GM21367 (cell line): ENCODE data around the gene GRID1.

Source experiments
- ATAC-seq: cut with Tn5 transposase; IDR thresholded peaks from one replicate; pipeline ENCODE4 v1.9.1; 2021; ENCODE audit not compliant: unreplicated experiment

The GRID1 gene

GRCh38 chr10:86366033-86366901 is at the start of gene GRID1:
Gene GRID1 (minus strand): TSS chr10:86366795.
- ATAC-seq = peak; percentile 18

DNA sequence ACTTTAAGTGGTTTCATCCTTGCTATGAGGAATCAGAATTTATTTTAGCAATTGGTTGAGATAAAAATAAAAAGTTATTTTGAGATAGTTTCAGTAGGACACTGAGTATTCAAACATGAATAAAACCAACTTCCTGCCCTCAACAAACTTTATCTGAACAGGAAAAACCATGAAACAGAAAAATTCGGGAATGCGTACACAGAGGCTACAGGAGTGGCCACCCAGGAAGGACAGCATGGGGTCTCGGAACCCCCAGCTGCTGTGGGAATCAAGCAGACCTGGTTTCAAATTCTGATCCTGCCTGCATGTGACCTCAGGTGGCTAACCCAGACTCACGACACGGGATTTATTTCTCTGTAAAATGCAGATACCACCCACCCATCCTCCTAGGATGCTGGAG is 49.0 kb upstream of the GRID1 start:
- ATAC-seq = no peak

DNA sequence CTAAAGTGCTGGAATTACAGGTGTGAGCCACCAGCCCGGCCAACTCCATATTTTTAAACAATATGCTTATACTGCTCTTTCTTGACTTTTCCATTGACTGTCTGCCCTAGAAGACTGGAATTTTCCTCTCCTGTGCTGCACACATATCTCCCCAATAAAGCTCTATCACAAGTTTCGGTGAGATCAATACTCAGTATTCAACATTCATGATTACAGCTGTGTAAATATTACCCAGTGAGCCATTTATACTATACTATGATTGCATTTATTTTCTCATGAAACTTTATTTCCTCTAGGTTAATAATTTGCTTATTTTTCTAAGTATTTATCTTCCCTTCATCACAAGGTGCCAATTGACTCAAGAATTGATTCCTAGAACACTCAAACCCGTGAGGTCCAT is 48.5 kb upstream of the GRID1 start:
- ATAC-seq = no peak

GRCh38 chr10:86413046-86413728 is 46.6 kb upstream of the GRID1 start:
- ATAC-seq = peak; percentile 77

GRCh38 chr10:86411852-86412560 is 45.4 kb upstream of the GRID1 start:
- no peak for ATAC-seq

- peak; percentile 52 for ATAC-seq
These were observed 44.8 kb upstream of the GRID1 start for GRCh38 chr10:86411281-86411841.

DNA sequence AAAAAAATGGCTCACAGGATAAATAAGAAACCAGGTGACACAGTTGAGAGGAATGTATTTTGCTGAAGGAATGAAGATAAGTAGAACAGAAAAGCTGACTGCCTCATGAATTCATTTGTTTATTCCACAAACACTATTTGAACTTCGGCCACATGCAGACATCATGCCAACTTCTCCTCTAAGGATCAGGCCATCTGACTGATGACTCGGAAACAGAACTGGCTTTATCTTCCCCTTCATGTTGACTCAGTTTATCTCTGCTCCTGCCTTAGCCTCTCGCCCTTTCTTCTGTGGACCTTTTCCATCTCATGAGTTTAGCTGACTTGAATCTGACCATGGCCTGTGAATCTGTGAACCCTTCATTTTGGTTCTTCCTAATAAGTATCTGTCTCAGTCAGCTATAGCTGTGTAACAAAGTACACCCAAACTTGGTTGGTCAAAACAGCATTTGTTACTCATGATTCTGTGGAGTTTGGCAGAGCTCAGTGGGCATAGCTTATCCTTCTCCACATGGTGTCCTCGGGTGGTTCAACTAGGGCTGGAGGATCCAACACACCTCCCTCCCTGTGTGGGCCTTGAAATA is 44.0 kb upstream of the GRID1 start:
- ATAC-seq = no peak

DNA sequence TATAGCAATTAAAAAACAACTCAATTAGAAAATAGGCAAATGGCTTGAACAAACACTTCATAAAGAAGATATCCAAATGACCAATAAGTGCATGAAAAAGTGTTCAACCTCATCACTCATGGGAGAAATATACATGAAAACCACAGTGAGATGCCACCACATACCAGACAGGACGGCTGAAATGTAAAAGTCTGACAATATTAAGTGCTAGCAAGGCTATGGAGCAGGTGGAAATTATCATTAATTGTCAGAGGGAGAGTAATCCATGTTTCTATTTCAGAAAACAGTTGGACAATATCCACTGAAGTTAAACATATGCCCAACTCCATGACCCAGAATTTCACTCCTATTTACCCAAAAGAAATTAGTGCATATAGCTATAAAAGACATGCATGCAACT is 42.6 kb upstream of the GRID1 start:
- ATAC-seq = no peak

- no peak for ATAC-seq
These were observed 36.7 kb upstream of the GRID1 start for GRCh38 chr10:86403183-86403797.

DNA sequence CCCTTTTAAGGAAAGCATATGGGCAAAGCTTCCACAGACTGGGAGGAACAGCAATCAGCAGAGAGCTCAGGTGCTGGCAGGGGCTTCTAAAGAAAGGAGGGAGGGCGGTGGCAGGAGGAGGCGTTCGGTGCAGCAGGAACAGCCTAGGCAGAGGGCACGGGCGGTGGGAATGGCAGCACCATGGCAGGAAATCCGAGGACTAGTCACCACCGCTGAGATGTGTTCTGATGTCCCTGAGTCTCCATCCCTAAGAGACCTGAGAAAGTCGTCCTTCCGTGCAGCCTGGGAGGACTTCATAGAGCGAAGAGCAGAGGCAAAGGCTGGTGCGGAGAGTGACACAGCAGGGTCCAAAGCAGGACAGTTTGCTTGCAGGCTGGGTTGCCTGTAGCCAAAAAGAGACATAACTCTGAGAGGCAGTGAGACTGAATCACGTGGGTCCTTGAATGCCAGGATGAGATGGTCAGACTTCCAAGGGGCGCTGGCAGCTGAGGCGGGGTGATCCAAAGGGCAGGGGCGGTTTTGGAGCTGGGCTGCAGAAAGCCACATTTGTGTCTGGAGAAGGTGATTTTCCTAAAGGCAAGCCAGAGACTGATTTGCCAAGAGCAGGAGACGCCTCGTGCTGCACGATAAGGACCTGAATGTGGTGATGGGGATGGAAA is 35.8 kb upstream of the GRID1 start:
- ATAC-seq = no peak

DNA sequence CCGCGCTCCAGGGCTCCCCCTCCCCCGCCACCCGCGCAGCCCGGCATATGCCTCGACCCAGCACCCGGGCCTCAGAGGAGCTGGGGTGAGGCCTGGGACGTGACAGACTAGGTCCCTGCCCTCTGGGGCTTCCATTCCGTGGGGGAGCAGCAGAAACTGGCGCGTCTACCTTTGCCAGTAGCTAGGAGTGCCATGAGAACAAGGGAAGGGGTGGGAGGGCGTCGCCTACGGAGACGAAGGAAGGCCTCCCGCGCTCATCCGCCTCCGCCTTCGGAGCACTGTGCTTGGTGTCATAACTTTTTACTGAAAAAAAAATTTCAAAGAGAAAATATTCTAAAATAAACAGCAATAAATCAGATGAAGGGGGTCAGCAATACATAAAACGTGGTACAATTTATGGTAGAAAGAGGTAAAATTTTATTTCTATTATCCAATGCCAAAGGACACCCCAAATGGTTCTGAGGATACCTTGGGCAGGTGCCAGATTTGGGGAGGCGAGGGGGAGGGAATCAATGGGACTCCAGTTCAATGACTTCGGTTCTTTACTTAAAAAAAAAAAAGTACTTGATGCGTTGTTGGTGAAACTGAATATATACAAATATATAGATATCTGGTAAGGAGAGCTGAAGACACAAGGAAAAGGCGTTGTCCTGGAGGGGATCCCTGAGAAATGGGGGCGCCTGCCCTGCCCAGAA is 35.1 kb upstream of the GRID1 start:
- ATAC-seq = no peak

DNA sequence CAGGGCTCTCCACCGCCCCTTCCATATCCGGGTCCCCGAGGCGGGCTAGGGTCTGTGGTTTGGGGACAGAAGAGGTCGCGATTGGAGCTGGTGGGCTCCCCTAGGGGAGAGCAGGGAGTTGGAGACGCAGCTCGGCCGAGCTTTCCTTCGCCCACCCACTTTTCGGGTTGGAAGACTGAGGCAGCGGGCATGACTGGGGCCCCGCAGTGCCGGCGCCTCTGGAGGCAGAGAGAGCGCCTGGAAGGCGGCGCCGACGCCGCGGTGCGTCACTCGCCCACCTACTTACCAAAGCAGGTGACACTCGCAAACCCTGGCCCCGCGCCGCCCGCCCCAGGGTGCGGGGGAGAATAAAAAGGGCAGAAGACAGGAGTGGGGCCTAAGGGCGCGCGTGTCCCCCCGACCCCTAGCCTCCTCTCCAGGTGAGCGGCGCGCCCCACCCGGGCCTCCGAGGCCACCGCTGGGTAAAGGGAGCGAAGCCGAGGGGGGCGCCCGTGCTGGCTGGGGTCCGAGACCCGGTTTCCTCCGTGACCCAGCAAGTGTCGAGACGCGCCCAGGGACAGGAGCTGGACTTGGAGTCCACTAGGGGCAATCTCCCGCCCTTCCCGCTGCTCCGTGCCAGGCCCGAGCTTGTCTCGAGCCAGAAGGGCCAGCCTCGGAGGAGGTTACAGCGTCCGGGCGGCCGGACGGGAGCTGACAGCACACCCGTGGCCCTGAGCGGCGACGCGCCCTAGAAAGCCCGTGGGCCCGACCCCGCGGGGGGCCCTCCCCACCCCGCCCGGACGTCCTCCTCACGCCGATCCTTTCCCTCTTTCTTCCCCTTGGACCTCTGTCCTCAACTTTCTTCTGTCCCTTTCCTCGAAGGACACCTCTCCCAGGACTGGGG is 34.4 kb upstream of the GRID1 start:
- peak; percentile 26 for ATAC-seq

DNA sequence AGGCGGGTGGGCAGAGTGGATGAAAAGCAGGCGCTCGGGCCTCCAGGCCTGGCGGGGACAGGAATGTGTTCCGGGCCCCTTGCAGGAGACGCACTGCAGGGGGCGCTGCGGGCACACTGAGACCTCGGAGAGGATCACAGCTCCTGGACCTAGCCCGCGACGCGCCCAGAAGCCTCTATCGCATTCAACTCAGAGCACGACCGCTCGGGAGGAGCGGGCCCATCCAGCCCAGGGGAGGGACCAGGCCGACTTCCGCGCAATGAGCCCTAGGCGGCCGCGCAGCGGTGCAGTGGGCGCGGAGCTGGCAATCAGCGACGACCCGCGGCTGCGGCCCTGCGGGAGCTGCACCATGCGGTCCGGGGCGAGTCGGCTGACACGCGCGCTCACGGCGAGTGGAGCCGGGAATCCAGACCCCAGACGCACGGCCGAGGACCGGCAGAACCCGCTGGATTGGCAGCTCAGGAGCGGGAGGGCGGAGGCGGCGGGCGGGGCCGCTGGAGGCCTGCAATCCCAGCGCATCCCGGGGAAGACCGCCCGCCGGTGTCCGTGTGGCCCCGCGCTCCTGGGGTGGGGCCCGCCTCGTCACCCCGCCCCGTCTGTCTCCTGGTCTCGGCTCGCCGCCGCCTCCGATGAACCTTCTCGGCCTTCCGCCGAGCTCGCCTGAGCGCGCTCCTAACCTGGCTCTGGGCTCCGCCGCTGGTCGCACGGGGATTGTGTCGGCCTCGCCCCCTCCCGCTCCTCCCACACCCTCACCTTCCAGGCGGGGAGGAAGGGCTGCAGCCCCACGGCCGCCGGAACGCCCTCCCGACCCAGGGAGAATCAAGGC is 33.5 kb upstream of the GRID1 start:
- peak; percentile 90 for ATAC-seq

DNA sequence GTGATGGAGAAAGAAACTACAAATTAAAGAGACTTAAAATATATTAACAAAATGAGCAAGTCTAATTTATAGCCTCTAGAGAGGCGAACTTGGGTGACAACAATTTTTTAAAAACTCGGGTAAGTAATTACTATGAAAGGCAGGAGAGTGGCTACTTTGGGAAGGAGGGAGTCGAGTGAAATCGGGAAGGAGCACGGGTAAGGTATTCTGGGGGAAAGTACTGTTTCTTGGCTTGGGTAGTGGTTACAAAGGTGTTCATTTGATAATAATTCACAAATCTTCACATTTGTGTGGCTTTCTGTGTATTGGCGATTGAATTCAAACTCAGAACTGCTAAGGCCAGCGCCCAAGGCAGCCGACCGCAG is 32.9 kb upstream of the GRID1 start:
- ATAC-seq = no peak

DNA sequence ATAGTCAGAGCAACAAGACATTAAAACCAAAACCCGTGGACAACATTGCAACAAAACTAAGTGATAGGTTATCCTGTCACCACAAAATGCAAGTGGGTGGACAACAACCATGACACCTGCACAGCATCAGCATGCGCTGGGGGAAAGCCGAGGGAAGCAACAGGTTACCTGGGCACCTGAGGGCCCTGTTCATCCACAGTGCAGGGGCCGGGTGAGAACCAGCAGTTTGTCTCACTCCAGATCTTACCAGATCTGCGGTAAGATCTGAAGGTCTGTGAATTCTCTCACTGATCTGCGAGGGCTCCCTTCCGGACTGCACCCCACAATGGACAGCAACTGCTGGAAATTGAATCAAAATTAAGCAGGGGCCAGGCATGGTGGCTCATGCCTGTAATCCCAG is 30.5 kb upstream of the GRID1 start:
- ATAC-seq = no peak

GRCh38 chr10:86393862-86394455 is 27.4 kb upstream of the GRID1 start:
- ATAC-seq = no peak

- ATAC-seq = no peak
These were observed 26.8 kb upstream of the GRID1 start for GRCh38 chr10:86393362-86393761.
